ENCODE data around the gene TNK1.

Gene TNK1

GRCh38 chr17:7436556-7437368, 55.9 kb downstream of the TNK1 start:
- DNase-seq (ENCODE audit: low spot score): no peak

- DNase-seq (ENCODE audit: low spot score): no peak
These were observed 56.5 kb downstream of the TNK1 start for GRCh38 chr17:7437369-7437863.

- DNase-seq (ENCODE audit: low spot score): no peak
These were observed 57.2 kb downstream of the TNK1 start for GRCh38 chr17:7437950-7438614.

GRCh38 chr17:7438656-7439460, 58.0 kb downstream of the TNK1 start:
- DNase-seq (ENCODE audit: low spot score): no peak
